Neural cell (in vitro differentiated cells): ENCODE measurements around the gene NTMT1. TPM values are rescaled to one million over a fixed set of nuclear protein-coding genes. Genes with fewer than 3 reads are reported as not detected.

ENCODE experiments used
- H2AFZ ChIP-seq: fragments of 200-600, 300-800 bp; sonication (generic), shearing (Covaris generic); 2 replicates; pipeline ENCODE4 v1.6.0; 2014; ENCODE audit warnings: low read depth, mild to moderate bottlenecking, antibody characterized with exemption, low read length, moderate library complexity
- H3F3A ChIP-seq: fragments of 200-600 bp; shearing (Covaris generic); 2 replicates; pipeline ENCODE4 v1.6.1; 2016; ENCODE audit warnings: mild to moderate bottlenecking, moderate library complexity, mixed read lengths, antibody characterized with exemption, low read length; ENCODE audit not compliant: insufficient read depth, poor library complexity, severe bottlenecking
- H3K27ac ChIP-seq: fragments of 200-600, 300-800 bp; sonication (generic), shearing (Covaris generic); 2 replicates; pipeline ENCODE4 v1.5.1; 2014; ENCODE audit warnings: mild to moderate bottlenecking, low read length, moderate library complexity
- H3K27me3 ChIP-seq: fragments of 300-800, 200-600 bp; sonication (generic), shearing (Covaris generic); 2 replicates; pipeline ENCODE4 v1.6.0; 2014; ENCODE audit warnings: mild to moderate bottlenecking, low read depth, low read length, moderate library complexity; ENCODE audit not compliant: insufficient read depth
- H3K36me3 ChIP-seq: fragments of 300-800, 200-600 bp; sonication (generic), shearing (Covaris generic); 2 replicates; pipeline ENCODE4 v1.5.1; 2014; ENCODE audit warnings: mild to moderate bottlenecking, antibody characterized with exemption, low read length, moderate library complexity; ENCODE audit not compliant: insufficient read depth
- H3K4me2 ChIP-seq: fragments of 300-800, 200-600 bp; sonication (generic), shearing (Covaris generic); 2 replicates; pipeline ENCODE4 v1.6.0; 2014; ENCODE audit warnings: mild to moderate bottlenecking, low read length
- H3K4me3 ChIP-seq: fragments of 300-800, 200-600 bp; sonication (generic), shearing (Covaris generic); 2 replicates; pipeline ENCODE4 v1.5.1; 2014; ENCODE audit warnings: mild to moderate bottlenecking, low read length, moderate library complexity
- H3K79me2 ChIP-seq: fragments of 200-600 bp; shearing (Covaris generic); replicated peaks from 2 replicates; pipeline ENCODE4 v1.6.0; 2014; ENCODE audit warnings: mild to moderate bottlenecking, low read length, moderate library complexity; ENCODE audit not compliant: insufficient read depth
- H3K9ac ChIP-seq: fragments of 300-800, 200-600 bp; sonication (generic), shearing (Covaris generic); 2 replicates; pipeline ENCODE4 v1.6.1; 2016; ENCODE audit warnings: mild to moderate bottlenecking, low read length, mixed read lengths
- H3K9me2 ChIP-seq: fragments of 200-600 bp; shearing (Covaris generic); 2 replicates; pipeline ENCODE4 v1.6.1; 2016; ENCODE audit warnings: mild to moderate bottlenecking, low read length, mixed read lengths; ENCODE audit not compliant: insufficient read depth
- H3K9me3 ChIP-seq: fragments of 200-600, 300-800 bp; sonication (generic), shearing (Covaris generic); 2 replicates; pipeline ENCODE4 v1.6.1; 2016; ENCODE audit warnings: mild to moderate bottlenecking, mixed run types, low read length, moderate library complexity, mixed read lengths
- H4K20me1 ChIP-seq: fragments of 200-600 bp; shearing (Covaris generic); 2 replicates; pipeline ENCODE4 v1.6.1; 2016; ENCODE audit warnings: mild to moderate bottlenecking, mixed run types; ENCODE audit not compliant: insufficient read depth
- EP300 ChIP-seq: fragments of 450-650 bp; conservative IDR thresholded peaks from 2 replicates; pipeline ENCODE4 v1.6.1; 2014; ENCODE audit warnings: antibody characterized with exemption, mild to moderate bottlenecking, moderate library complexity; ENCODE audit not compliant: poor library complexity, severe bottlenecking
- EZH2 ChIP-seq: fragments of 200-600, 300-800 bp; shearing (Covaris generic), sonication (generic); IDR thresholded peaks from 2 replicates; pipeline ENCODE4 v1.6.1; 2014; ENCODE audit warnings: antibody characterized with exemption, low read length, borderline replicate concordance, mild to moderate bottlenecking; ENCODE audit not compliant: insufficient read depth, poor library complexity, severe bottlenecking
- MXI1 ChIP-seq: fragments of 450-650 bp; conservative IDR thresholded peaks from 2 replicates; pipeline ENCODE4 v1.6.1; 2014; ENCODE audit warnings: antibody characterized with exemption, mild to moderate bottlenecking; ENCODE audit not compliant: poor library complexity, severe bottlenecking
- POLR2AphosphoS5 ChIP-seq: IDR thresholded peaks from 2 replicates; pipeline ENCODE4 v1.6.1; 2012
- SMC3 ChIP-seq: fragments of 450-650 bp; conservative IDR thresholded peaks from 2 replicates; pipeline ENCODE4 v1.6.1; 2014; ENCODE audit warnings: antibody characterized with exemption, mild to moderate bottlenecking, moderate library complexity; ENCODE audit not compliant: poor library complexity
- TAF1 ChIP-seq: IDR thresholded peaks from 2 replicates; pipeline ENCODE4 v1.6.1; 2012; ENCODE audit warnings: low read depth
- polyA plus RNA-seq: library from polyadenylated mRNA; depleted of rRNA; stranded (reverse); fragments of >200 nt; gene quantifications from 2 replicates; pipeline ENCODE4 v1.2.3, GENCODE V29; 2014
- TF ChIP-seq, protein P1 (sequence below): fragments of 450-650 bp; IDR thresholded peaks from 2 replicates; pipeline ENCODE4 v1.5.1; 2014; ENCODE audit warnings: antibody characterized with exemption, mild to moderate bottlenecking, moderate library complexity; ENCODE audit not compliant: poor library complexity, severe bottlenecking
- TF ChIP-seq, protein P2 (sequence below): IDR thresholded peaks from 2 replicates; pipeline ENCODE4 v1.6.1; 2012; ENCODE audit warnings: borderline replicate concordance

The NTMT1 gene
- polyA plus RNA-seq, 1 donor from 2014 or later, result 35.9 TPM

DNA sequence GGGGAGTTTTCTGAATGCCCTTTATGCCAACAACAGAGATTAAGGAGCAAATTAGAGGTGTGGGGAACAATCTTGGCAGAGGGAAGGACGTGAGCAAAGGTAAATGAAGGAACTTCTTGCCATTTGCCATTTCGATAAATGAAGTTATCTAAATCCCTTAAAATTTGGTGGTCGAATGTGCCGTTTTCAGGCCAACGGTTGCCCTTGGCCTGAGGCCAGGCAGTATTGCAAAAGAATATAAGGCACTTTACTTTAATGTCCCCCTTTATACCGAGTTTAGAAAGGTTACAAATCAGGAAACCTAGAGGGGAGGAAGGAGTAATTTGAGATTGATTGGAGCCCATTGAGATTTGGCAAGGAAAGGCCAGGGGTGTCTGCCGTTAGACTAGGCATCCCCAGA is 31.3 kb upstream of the NTMT1 start:
- Histone ChIP-seq H3K27ac (no peak overlapping the region), H3K4me2 (no peak overlapping the region), H3F3A (no peaks in the 10 kb centered on the region), H3K27me3 (peaks cover 22% of the 10 kb centered on the region), H3K36me3 (no peaks in the 10 kb centered on the region), H3K79me2 (no peaks in the 10 kb centered on the region), H2AFZ (no peak overlapping the region), H3K9me2 (no peaks in the 10 kb centered on the region), H3K4me3 (no peak overlapping the region), H4K20me1 (no peaks in the 10 kb centered on the region), H3K9me3 (no peaks in the 10 kb centered on the region), H3K9ac (no peak overlapping the region)
- TF ChIP-seq TAF1 (no peak), EZH2 (no peak), POLR2AphosphoS5 (no peak), EP300 (no peak), SMC3 (no peak), MXI1 (no peak)
- TF ChIP-seq, protein P1, sequence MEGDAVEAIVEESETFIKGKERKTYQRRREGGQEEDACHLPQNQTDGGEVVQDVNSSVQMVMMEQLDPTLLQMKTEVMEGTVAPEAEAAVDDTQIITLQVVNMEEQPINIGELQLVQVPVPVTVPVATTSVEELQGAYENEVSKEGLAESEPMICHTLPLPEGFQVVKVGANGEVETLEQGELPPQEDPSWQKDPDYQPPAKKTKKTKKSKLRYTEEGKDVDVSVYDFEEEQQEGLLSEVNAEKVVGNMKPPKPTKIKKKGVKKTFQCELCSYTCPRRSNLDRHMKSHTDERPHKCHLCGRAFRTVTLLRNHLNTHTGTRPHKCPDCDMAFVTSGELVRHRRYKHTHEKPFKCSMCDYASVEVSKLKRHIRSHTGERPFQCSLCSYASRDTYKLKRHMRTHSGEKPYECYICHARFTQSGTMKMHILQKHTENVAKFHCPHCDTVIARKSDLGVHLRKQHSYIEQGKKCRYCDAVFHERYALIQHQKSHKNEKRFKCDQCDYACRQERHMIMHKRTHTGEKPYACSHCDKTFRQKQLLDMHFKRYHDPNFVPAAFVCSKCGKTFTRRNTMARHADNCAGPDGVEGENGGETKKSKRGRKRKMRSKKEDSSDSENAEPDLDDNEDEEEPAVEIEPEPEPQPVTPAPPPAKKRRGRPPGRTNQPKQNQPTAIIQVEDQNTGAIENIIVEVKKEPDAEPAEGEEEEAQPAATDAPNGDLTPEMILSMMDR, result no peak

DNA sequence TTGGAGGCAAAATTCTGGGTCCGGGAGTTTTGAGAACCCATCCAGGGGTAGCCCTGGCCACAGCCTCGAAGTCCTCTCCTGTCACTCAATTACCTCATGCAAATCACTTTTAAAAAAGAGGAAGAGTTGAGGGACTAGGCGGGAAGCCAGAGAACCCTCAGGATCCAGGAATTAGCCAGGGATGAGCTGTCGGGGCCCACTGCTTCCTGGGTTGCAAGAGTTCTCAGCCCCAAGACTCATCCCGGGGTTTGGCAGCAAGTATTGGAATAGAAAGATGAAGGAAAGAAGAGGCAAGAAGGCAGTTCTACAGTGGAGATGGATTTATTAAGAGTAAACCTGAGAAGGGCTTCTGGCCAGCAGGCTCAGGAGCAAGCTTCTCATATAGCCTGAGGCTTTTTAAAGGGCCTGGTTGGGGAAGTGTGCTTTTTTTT is 30.6 kb upstream of the NTMT1 start:
- H2AFZ ChIP-seq, result no peak overlapping the region
- TF ChIP-seq, protein P2, sequence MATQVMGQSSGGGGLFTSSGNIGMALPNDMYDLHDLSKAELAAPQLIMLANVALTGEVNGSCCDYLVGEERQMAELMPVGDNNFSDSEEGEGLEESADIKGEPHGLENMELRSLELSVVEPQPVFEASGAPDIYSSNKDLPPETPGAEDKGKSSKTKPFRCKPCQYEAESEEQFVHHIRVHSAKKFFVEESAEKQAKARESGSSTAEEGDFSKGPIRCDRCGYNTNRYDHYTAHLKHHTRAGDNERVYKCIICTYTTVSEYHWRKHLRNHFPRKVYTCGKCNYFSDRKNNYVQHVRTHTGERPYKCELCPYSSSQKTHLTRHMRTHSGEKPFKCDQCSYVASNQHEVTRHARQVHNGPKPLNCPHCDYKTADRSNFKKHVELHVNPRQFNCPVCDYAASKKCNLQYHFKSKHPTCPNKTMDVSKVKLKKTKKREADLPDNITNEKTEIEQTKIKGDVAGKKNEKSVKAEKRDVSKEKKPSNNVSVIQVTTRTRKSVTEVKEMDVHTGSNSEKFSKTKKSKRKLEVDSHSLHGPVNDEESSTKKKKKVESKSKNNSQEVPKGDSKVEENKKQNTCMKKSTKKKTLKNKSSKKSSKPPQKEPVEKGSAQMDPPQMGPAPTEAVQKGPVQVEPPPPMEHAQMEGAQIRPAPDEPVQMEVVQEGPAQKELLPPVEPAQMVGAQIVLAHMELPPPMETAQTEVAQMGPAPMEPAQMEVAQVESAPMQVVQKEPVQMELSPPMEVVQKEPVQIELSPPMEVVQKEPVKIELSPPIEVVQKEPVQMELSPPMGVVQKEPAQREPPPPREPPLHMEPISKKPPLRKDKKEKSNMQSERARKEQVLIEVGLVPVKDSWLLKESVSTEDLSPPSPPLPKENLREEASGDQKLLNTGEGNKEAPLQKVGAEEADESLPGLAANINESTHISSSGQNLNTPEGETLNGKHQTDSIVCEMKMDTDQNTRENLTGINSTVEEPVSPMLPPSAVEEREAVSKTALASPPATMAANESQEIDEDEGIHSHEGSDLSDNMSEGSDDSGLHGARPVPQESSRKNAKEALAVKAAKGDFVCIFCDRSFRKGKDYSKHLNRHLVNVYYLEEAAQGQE, result no peak
- TF ChIP-seq POLR2AphosphoS5, result no peak
- no peak for TF ChIP-seq EP300
- TF ChIP-seq, protein P1, result no peak
- TF ChIP-seq EZH2, result no peak
- TF ChIP-seq TAF1, result no peak
- TF ChIP-seq SMC3, result no peak

More for the DNA sequence above, 30.6 kb upstream of the NTMT1 start:
- peaks cover 22% of the 10 kb centered on the region for H3K27me3 ChIP-seq
- no peak overlapping the region for H3K27ac ChIP-seq
- H3K9me3 ChIP-seq, result no peaks in the 10 kb centered on the region
- H4K20me1 ChIP-seq, result no peaks in the 10 kb centered on the region
- H3K4me2 ChIP-seq, result no peak overlapping the region
- H3F3A ChIP-seq, result no peaks in the 10 kb centered on the region
- H3K36me3 ChIP-seq, result no peaks in the 10 kb centered on the region
- H3K4me3 ChIP-seq, result no peak overlapping the region
- no peak overlapping the region for H3K9ac ChIP-seq
- H3K79me2 ChIP-seq, result no peaks in the 10 kb centered on the region
- no peaks in the 10 kb centered on the region for H3K9me2 ChIP-seq
